ENCODE results near the gene CENPS. TPM values are rescaled to one million over a fixed set of nuclear protein-coding genes. Genes with fewer than 3 reads are reported as not detected.

CENPS gene
- total and polyA plus RNA-seq, 9 of the 15 experiments (the other 6 are each of a cell fraction or from before 2014, with no cell fraction given), result 10.2 to 36.0 (median 26.0) TPM

DNA sequence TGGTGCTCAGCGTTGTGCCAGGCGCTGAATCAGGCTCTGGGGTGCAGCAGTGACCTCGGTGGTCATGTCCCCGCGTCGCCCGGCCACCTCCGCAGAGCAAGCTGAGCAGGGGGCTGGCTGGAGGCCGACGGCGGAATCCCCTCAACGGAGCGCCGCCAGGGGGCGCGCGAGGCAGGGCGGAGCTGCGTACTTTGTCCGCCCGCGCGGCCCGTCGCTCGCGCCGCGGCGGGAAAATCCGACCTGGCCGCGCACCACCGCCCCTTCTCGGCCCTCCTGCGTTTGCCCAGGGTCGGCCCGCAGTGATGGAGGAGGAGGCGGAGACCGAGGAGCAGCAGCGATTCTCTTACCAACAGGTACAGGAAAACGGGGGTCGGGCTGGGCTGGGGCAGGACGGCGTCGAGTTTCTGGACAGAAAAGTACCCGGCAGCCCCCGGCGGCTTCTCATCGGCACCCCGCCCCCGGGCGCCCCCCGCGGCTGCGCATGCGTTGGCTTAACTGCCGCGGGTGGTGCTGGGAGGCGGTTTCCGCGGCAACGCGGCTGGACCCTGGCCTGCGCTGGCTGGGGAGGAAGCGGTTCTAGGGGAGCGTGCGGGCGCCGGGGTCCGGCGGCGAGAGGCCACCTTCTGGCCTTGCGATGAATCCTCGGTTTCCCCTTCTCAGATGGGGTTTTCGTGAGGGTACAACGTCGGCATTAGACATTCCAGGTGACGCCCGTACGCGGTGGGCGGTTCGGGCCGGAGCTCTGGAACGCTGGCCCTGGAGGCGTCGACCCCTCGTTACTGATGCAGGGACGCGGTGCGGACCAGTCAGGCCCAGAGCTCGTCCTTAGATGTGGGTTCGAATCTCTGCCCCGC is at the start of gene CENPS (continued):
- TF ChIP-seq FOXP4 (CRISPR knock-in tag; IDR thresholded peaks at IDR 0.05; ENCODE audit: borderline replicate concordance) (peak; percentile 88; the same call in 1 of the 2 replicates), PTRF (tag; IDR thresholded peaks at IDR 0.05) (no peak), TBP (optimal IDR thresholded peaks at IDR 0.05; ENCODE audit: low read depth, low read length) (peak; percentile 30), SUPT5H (IDR thresholded peaks at IDR 0.05) (peak; percentile 70), CBX1 (IDR thresholded peaks at IDR 0.05; ENCODE audit: low read depth) (peak; percentile 97), ZNF175 (CRISPR knock-in tag; IDR thresholded peaks at IDR 0.05; ENCODE audit: low read depth) (peak; percentile 85), POLR2H (tag; IDR thresholded peaks at IDR 0.05; ENCODE audit: low read depth) (no peak), DIDO1 (tag; IDR thresholded peaks at IDR 0.05; ENCODE audit: low read depth) (peak; percentile 76; the same call in 1 of the 2 replicates), SAP30 (IDR thresholded peaks at IDR 0.05; ENCODE audit: borderline replicate concordance, insufficient read depth, low read depth, low read length, poor library complexity, severe bottlenecking) (peak; percentile 99), STAT6 (CRISPR knock-in tag; IDR thresholded peaks at IDR 0.05) (peak; percentile 28; the same call in 1 of the 2 replicates), E2F4 (CRISPR knock-in tag; IDR thresholded peaks at IDR 0.05; ENCODE audit: low read depth) (peak; percentile 99), ZFP1 (CRISPR knock-in tag; IDR thresholded peaks at IDR 0.05) (no peak)
- TF ChIP-seq, protein P1, sequence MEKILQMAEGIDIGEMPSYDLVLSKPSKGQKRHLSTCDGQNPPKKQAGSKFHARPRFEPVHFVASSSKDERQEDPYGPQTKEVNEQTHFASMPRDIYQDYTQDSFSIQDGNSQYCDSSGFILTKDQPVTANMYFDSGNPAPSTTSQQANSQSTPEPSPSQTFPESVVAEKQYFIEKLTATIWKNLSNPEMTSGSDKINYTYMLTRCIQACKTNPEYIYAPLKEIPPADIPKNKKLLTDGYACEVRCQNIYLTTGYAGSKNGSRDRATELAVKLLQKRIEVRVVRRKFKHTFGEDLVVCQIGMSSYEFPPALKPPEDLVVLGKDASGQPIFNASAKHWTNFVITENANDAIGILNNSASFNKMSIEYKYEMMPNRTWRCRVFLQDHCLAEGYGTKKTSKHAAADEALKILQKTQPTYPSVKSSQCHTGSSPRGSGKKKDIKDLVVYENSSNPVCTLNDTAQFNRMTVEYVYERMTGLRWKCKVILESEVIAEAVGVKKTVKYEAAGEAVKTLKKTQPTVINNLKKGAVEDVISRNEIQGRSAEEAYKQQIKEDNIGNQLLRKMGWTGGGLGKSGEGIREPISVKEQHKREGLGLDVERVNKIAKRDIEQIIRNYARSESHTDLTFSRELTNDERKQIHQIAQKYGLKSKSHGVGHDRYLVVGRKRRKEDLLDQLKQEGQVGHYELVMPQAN (IDR thresholded peaks at IDR 0.05; ENCODE audit: borderline replicate concordance), result peak; percentile 90
- TF ChIP-seq, protein P2, sequence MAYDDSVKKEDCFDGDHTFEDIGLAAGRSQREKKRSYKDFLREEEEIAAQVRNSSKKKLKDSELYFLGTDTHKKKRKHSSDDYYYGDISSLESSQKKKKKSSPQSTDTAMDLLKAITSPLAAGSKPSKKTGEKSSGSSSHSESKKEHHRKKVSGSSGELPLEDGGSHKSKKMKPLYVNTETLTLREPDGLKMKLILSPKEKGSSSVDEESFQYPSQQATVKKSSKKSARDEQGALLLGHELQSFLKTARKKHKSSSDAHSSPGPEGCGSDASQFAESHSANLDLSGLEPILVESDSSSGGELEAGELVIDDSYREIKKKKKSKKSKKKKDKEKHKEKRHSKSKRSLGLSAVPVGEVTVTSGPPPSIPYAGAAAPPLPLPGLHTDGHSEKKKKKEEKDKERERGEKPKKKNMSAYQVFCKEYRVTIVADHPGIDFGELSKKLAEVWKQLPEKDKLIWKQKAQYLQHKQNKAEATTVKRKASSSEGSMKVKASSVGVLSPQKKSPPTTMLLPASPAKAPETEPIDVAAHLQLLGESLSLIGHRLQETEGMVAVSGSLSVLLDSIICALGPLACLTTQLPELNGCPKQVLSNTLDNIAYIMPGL (CRISPR knock-in tag; IDR thresholded peaks at IDR 0.05), result peak; percentile 93

Measured in K562 (cell line).